HepG2 (cell line): ENCODE results near the gene TROAP. TPM values are rescaled to one million over a fixed set of nuclear protein-coding genes. Genes with fewer than 3 reads are reported as not detected.

ENCODE experiments used
- CBFB ChIP-seq: sonication (generic); formaldehyde crosslinking; IDR thresholded peaks from 2 replicates; pipeline ENCODE4 v1.4.0; 2020; ENCODE audit warnings: missing genetic modification reagents
- E2F2 ChIP-seq: sonication (generic); formaldehyde crosslinking; IDR thresholded peaks from 2 replicates; pipeline ENCODE4 v1.4.0; 2020; ENCODE audit warnings: missing genetic modification reagents, borderline replicate concordance
- KDM5B ChIP-seq: sonication (generic); formaldehyde crosslinking; IDR thresholded peaks from 2 replicates; pipeline ENCODE4 v1.4.0; 2020; ENCODE audit warnings: missing genetic modification reagents, mild to moderate bottlenecking, borderline replicate concordance
- KLF9 ChIP-seq: IDR thresholded peaks from 2 replicates; pipeline ENCODE4 v1.6.1; 2016; ENCODE audit warnings: low read depth
- MIER2 ChIP-seq: IDR thresholded peaks from 2 replicates; pipeline ENCODE4 v1.6.1; 2016; ENCODE audit warnings: missing biosample characterization, missing genetic modification reagents
- POGK ChIP-seq: sonication (generic); formaldehyde crosslinking; conservative IDR thresholded peaks from 2 replicates; pipeline ENCODE4 v1.8.0; 2022; ENCODE audit warnings: mild to moderate bottlenecking, moderate library complexity, missing genetic modification reagents
- SIN3B ChIP-seq: fragments of 150-350 bp; IDR thresholded peaks from 2 replicates; pipeline ENCODE4 v1.6.1; 2014; ENCODE audit warnings: low read length
- TERF1 ChIP-seq: sonication (generic); formaldehyde crosslinking; IDR thresholded peaks from 2 replicates; pipeline ENCODE4 v1.8.0; 2022; ENCODE audit warnings: mild to moderate bottlenecking, missing genetic modification reagents, moderate library complexity
- TFDP1 ChIP-seq: IDR thresholded peaks from 2 replicates; pipeline ENCODE4 v1.6.1; 2016; ENCODE audit warnings: missing compliant biosample characterization, missing genetic modification reagents, borderline replicate concordance
- U2AF1 ChIP-seq: fragments of 200-400 bp; formaldehyde crosslinking; optimal IDR thresholded peaks from 2 replicates; pipeline ENCODE3; 2017; ENCODE audit warnings: mild to moderate bottlenecking, low read depth, low read length
- ZNF274 ChIP-seq: sonication (generic); formaldehyde crosslinking; IDR thresholded peaks from 2 replicates; pipeline ENCODE4 v1.5.1; 2020; ENCODE audit warnings: mild to moderate bottlenecking, missing genetic modification reagents
- ZNF761 ChIP-seq: sonication (generic); formaldehyde crosslinking; conservative IDR thresholded peaks from 2 replicates; pipeline ENCODE4 v1.4.0; 2020; ENCODE audit warnings: mild to moderate bottlenecking, missing genetic modification reagents
- polyA plus RNA-seq, 8 experiments: library from polyadenylated mRNA; depleted of rRNA in 3 of 8; stranded (reverse) in 7 of 8; unstranded in 1 of 8; fragments of >200 nt; fragmentation: Illumina TruSeq in 4 of 8; extraction: Trizol in 4 of 8; gene quantifications; 2 replicates each; pipeline versions ENCODE4 v1.2.1 to v1.2.3, GENCODE V29; 2011 to 2016; ENCODE audit warnings: low read depth in 4 of 8, missing spikeins in 1 of 8, mixed read lengths in 1 of 8; ENCODE audit not compliant: insufficient read depth in 1 of 8
- total RNA-seq, 5 experiments: library from RNA; depleted of rRNA; stranded (reverse); fragments of >200 nt; fragmentation: Illumina TruSeq; extraction: Trizol; gene quantifications; 2 replicates each; pipeline ENCODE4 v1.2.3, GENCODE V29; 2016; ENCODE audit warnings: low read depth in 1 of 5

Gene TROAP
- total and polyA plus RNA-seq, 2 of the 13 experiments (the other 11 are each of a cell fraction or from before 2014, with no cell fraction given) = 22.5 to 30.9 TPM

- TF ChIP-seq TFDP1 (CRISPR knock-in tag) = peak; percentile 24; the same call in 1 of the 2 replicates
- no peak for TF ChIP-seq KLF9 (CRISPR knock-in tag)
- TF ChIP-seq MIER2 (CRISPR knock-in tag) = no peak
- no peak for TF ChIP-seq E2F2
- no peak for TF ChIP-seq ZNF761 (CRISPR knock-in tag)
- no peak for TF ChIP-seq U2AF1
- TF ChIP-seq KDM5B (CRISPR knock-in tag) = no peak
- no peak for TF ChIP-seq CBFB (CRISPR knock-in tag)
- TF ChIP-seq ZNF274 (CRISPR knock-in tag) = no peak
- TF ChIP-seq SIN3B = no peak
- TF ChIP-seq TERF1 (CRISPR knock-in tag) = no peak
- TF ChIP-seq POGK (CRISPR knock-in tag) = no peak
Observed at GRCh38 chr12:49366096-49366651, 43.1 kb downstream of the TROAP start (continued).
